HepG2 (cell line): ENCODE results near the gene RCC2. TPM values are rescaled to one million over a fixed set of nuclear protein-coding genes. Genes with fewer than 3 reads are reported as not detected.

ENCODE experiments used
- ATAC-seq: fragments of 200-7000 bp; cut with Tn5 transposase; 3 replicates; pipeline ENCODE4 v1.9.1; 2020; ENCODE audit warnings: mild to moderate bottlenecking, moderate library complexity
- BruUV-seq: library from RNA; stranded (reverse); fragments of 400-500 nt; replicated peaks from 2 replicates; lab custom pipeline; 2021; lab: Mats Ljungman, UMichigan
- CTCF ChIA-PET: fragments of 300-600 bp; formaldehyde crosslinking; extraction: SDS; loops from one replicate; lab custom pipeline; 2021; ENCODE audit warnings: low total read pairs, inconsistent platforms, low intra/inter-chr PET ratio; lab: Yijun Ruan, JAX
- POLR2A ChIA-PET: fragments of 350-600 bp; sonication (Branson Sonifier 250); formaldehyde crosslinking; loops from one replicate; lab custom pipeline; 2020; ENCODE audit warnings: antibody characterized with exemption, inconsistent platforms; lab: Yijun Ruan, JAX
- DNase-seq: peaks from one replicate; pipeline ENCODE4 v3.0.0-alpha.2; 2015; ENCODE audit warnings: low spot score
- FAIRE-seq: peaks from 3 replicates; lab custom pipeline; 2011; peaks lifted over from hg19 to GRCh38; lab: Jason Lieb, UNC
- H2AFZ ChIP-seq: one replicate; pipeline ENCODE4 v1.6.1; 2011; ENCODE audit warnings: low read length, inconsistent platforms
- H3K27ac ChIP-seq: fragments of 300-600 bp; 3 replicates; pipeline ENCODE4 v1.8.0; 2011; ENCODE audit warnings: mixed run types, mild to moderate bottlenecking, mixed read lengths, low read length, inconsistent platforms; ENCODE audit not compliant: insufficient read depth; ENCODE audit errors: extremely low read length
- H3K27me3 ChIP-seq, 2 experiments: fragments of 200-600 bp in 1 of 2; 2 replicates in 1 of 2; 3 replicates in 1 of 2; pipeline versions ENCODE4 v1.6.0 to v1.8.0; 2011; ENCODE audit warnings: low read length in 2 of 2, mild to moderate bottlenecking in 2 of 2, moderate library complexity in 2 of 2, inconsistent platforms in 1 of 2; ENCODE audit not compliant: insufficient read depth in 2 of 2, control insufficient read depth in 1 of 2
- H3K36me3 ChIP-seq, 2 experiments: fragments of 200-600 bp in 1 of 2; replicated peaks in 1 of 2; 2 replicates in 1 of 2; 3 replicates in 1 of 2; pipeline versions ENCODE4 v1.5.1 to v1.8.0; 2011; ENCODE audit warnings: low read length in 2 of 2, inconsistent platforms in 1 of 2; ENCODE audit not compliant: insufficient read depth in 2 of 2, control insufficient read depth in 1 of 2
- H3K4me1 ChIP-seq: 2 replicates; pipeline ENCODE4 v1.5.1; 2012; ENCODE audit warnings: low read length, inconsistent platforms; ENCODE audit not compliant: insufficient read depth
- H3K4me2 ChIP-seq: 2 replicates; pipeline ENCODE4 v1.6.0; 2011; ENCODE audit warnings: low read depth, low read length, inconsistent platforms
- H3K4me3 ChIP-seq, 3 experiments: fragments of 200-600 bp in 1 of 3; sonication (generic), shearing (Covaris generic) in 1 of 3; replicated peaks in 1 of 3; 2 replicates each; pipeline ENCODE4 v1.5.1; 2011 to 2016; ENCODE audit warnings: low read length in 3 of 3, inconsistent platforms in 2 of 3, low read depth in 2 of 3, mild to moderate bottlenecking in 2 of 3, control low read depth in 1 of 3, mixed read lengths in 1 of 3; ENCODE audit not compliant: insufficient read depth in 1 of 3
- H3K79me2 ChIP-seq: one replicate; pipeline ENCODE4 v1.6.1; 2011; ENCODE audit warnings: low read length, inconsistent platforms; ENCODE audit not compliant: insufficient read depth
- H3K9ac ChIP-seq: 2 replicates; pipeline ENCODE4 v1.6.0; 2011; ENCODE audit warnings: mild to moderate bottlenecking, low read depth, low read length, inconsistent platforms; ENCODE audit not compliant: insufficient read depth
- H3K9me3 ChIP-seq: 2 replicates; pipeline ENCODE4 v1.5.1; 2012; ENCODE audit warnings: mild to moderate bottlenecking, low read length
- H4K20me1 ChIP-seq: 2 replicates; pipeline ENCODE4 v1.6.0; 2011; ENCODE audit warnings: inconsistent platforms, mild to moderate bottlenecking, low read length, moderate library complexity; ENCODE audit not compliant: insufficient read depth
- HBP1 ChIP-seq: IDR thresholded peaks from 2 replicates; pipeline ENCODE4 v1.6.1; 2016; ENCODE audit warnings: low read depth, control low read depth
- IKZF5 ChIP-seq: IDR thresholded peaks from 2 replicates; pipeline ENCODE4 v1.6.1; 2018; ENCODE audit warnings: missing genetic modification reagents, mild to moderate bottlenecking, missing compliant biosample characterization
- KLF9 ChIP-seq: IDR thresholded peaks from 2 replicates; pipeline ENCODE4 v1.6.1; 2016; ENCODE audit warnings: low read depth
- SSRP1 ChIP-seq: IDR thresholded peaks from 2 replicates; pipeline ENCODE4 v1.6.1; 2016; ENCODE audit warnings: control low read depth
- STAT6 ChIP-seq: sonication (generic); formaldehyde crosslinking; IDR thresholded peaks from 2 replicates; pipeline ENCODE4 v1.4.0; 2020; ENCODE audit warnings: missing genetic modification reagents, mild to moderate bottlenecking, borderline replicate concordance
- ZNF329 ChIP-seq: sonication (generic); formaldehyde crosslinking; IDR thresholded peaks from 2 replicates; pipeline ENCODE4 v1.9.0; 2021; ENCODE audit warnings: low read depth, mild to moderate bottlenecking, missing genetic modification reagents
- ZNF337 ChIP-seq: sonication (generic); formaldehyde crosslinking; IDR thresholded peaks from 2 replicates; pipeline ENCODE4 v1.5.1; 2020; ENCODE audit warnings: missing genetic modification reagents, low read depth, mild to moderate bottlenecking, borderline replicate concordance
- ZNF343 ChIP-seq: sonication (generic); formaldehyde crosslinking; IDR thresholded peaks from 2 replicates; pipeline ENCODE4 v1.4.0; 2020; ENCODE audit warnings: mild to moderate bottlenecking, missing genetic modification reagents
- ZNF547 ChIP-seq: sonication (generic); formaldehyde crosslinking; IDR thresholded peaks from 2 replicates; pipeline ENCODE4 v1.5.1; 2020; ENCODE audit warnings: mild to moderate bottlenecking, missing genetic modification reagents
- WGBS: methylation state at CpG from one replicate; pipeline ENCODE4 v1.1.6; 2017; ENCODE audit warnings: low lambda C conversion rate; 5-methylcytosine and 5-hydroxymethylcytosine counted together
- in situ Hi-C: cut with HindIII; loops from 2 replicates; pipeline ENCODE4 v1.10.0; 2017; ENCODE audit warnings: low pct_unique_long_range_greater_than_20kb; ENCODE audit not compliant: extremely low pct_ligation_motif_present
- intact Hi-C: fragments of 100-400 bp; cut with micrococcal nuclease; formaldehyde crosslinking; loops from one replicate; pipeline ENCODE4 v1.10.0; 2022; ENCODE audit not compliant: unreplicated experiment
- polyA plus RNA-seq, 8 experiments: library from polyadenylated mRNA; depleted of rRNA in 3 of 8; stranded (reverse) in 7 of 8; unstranded in 1 of 8; fragments of >200 nt; fragmentation: Illumina TruSeq in 4 of 8; extraction: Trizol in 4 of 8; gene quantifications; 2 replicates each; pipeline versions ENCODE4 v1.2.1 to v1.2.3, GENCODE V29; 2011 to 2016; ENCODE audit warnings: low read depth in 4 of 8, missing spikeins in 1 of 8, mixed read lengths in 1 of 8; ENCODE audit not compliant: insufficient read depth in 1 of 8
- total RNA-seq, 5 experiments: library from RNA; depleted of rRNA; stranded (reverse); fragments of >200 nt; fragmentation: Illumina TruSeq; extraction: Trizol; gene quantifications; 2 replicates each; pipeline ENCODE4 v1.2.3, GENCODE V29; 2016; ENCODE audit warnings: low read depth in 1 of 5
- TF ChIP-seq, protein P1 (sequence below): sonication (generic); formaldehyde crosslinking; IDR thresholded peaks from 2 replicates; pipeline ENCODE4 v1.4.0; 2020; ENCODE audit warnings: missing genetic modification reagents, borderline replicate concordance

The RCC2 gene
- total and polyA plus RNA-seq, 2 of the 13 experiments (the other 11 are each of a cell fraction or from before 2014, with no cell fraction given): 20.5 to 55.8 TPM

GRCh38 chr1:17404034-17404684 is 35.3 kb downstream of the RCC2 start:
- intact Hi-C loops (no loop called here), in situ Hi-C loops (no loop called here)
- H3K4me3 ChIP-seq: no peak overlapping the region
- peaks cover 0 to 5% of the 10 kb centered on the region in 2 experiments; a peak in 1 of 5 replicates for H3K27me3 ChIP-seq
- 59% methylated on average over 8 of the region's 15 CpGs for WGBS
- no peak overlapping the region for H3K9ac ChIP-seq
- DNase-seq (no peak), ATAC-seq (no peak), FAIRE-seq (no peak)
- H3K9me3 ChIP-seq: no peaks in the 10 kb centered on the region
- H3K4me2 ChIP-seq: no peak overlapping the region
- no TSS peak for BruUV-seq
- no peaks in the 10 kb centered on the region for H3K79me2 ChIP-seq
- CTCF ChIA-PET: no interaction called here
- POLR2A ChIA-PET: no interaction called here
- H4K20me1 ChIP-seq: no peaks in the 10 kb centered on the region
- H3K36me3 ChIP-seq: peaks cover 3 to 14% of the 10 kb centered on the region in 2 experiments; a peak in 3 of 5 replicates
- H3K4me1 ChIP-seq: peaks cover 9% of the 10 kb centered on the region
- H3K27ac ChIP-seq: no peak overlapping the region
- H2AFZ ChIP-seq: no peak overlapping the region
- no peak for TF ChIP-seq ZNF337 (CRISPR knock-in tag)
- no peak for TF ChIP-seq HBP1 (CRISPR knock-in tag)
- TF ChIP-seq KLF9 (CRISPR knock-in tag): no peak
- TF ChIP-seq ZNF329 (CRISPR knock-in tag): no peak
- no peak for TF ChIP-seq SSRP1 (CRISPR knock-in tag)
- no peak for TF ChIP-seq ZNF547 (CRISPR knock-in tag)
- TF ChIP-seq, protein P1, sequence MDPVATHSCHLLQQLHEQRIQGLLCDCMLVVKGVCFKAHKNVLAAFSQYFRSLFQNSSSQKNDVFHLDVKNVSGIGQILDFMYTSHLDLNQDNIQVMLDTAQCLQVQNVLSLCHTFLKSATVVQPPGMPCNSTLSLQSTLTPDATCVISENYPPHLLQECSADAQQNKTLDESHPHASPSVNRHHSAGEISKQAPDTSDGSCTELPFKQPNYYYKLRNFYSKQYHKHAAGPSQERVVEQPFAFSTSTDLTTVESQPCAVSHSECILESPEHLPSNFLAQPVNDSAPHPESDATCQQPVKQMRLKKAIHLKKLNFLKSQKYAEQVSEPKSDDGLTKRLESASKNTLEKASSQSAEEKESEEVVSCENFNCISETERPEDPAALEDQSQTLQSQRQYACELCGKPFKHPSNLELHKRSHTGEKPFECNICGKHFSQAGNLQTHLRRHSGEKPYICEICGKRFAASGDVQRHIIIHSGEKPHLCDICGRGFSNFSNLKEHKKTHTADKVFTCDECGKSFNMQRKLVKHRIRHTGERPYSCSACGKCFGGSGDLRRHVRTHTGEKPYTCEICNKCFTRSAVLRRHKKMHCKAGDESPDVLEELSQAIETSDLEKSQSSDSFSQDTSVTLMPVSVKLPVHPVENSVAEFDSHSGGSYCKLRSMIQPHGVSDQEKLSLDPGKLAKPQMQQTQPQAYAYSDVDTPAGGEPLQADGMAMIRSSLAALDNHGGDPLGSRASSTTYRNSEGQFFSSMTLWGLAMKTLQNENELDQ: no peak
- no peak for TF ChIP-seq ZNF343 (CRISPR knock-in tag)
- no peak for TF ChIP-seq IKZF5 (CRISPR knock-in tag)
- TF ChIP-seq STAT6 (CRISPR knock-in tag): no peak
